ENCODE measurements around the gene JMJD1C. TPM values are rescaled to one million over a fixed set of nuclear protein-coding genes. Genes with fewer than 3 reads are reported as not detected.
"Not testable (repeated sequence)": the region's sequence is repeated elsewhere in the genome, so short reads cannot be mapped to it uniquely, and the experiment has no call there.

JMJD1C gene
- total RNA-seq, 1 experiment from 2014 or later, result 89.7 TPM

GRCh38 chr10:63383141-63383540, 82.6 kb downstream of the JMJD1C start:
- no peak for DNase-seq
- no peak for TF ChIP-seq CTCF (IDR thresholded peaks at IDR 0.05; ENCODE audit: insufficient read depth in 1 of 2, low read depth in 1 of 2, low read length in 1 of 2, severe bottlenecking in 1 of 2, unreplicated experiment in 1 of 2)
- no TSS peak for BruUV-seq (replicated peaks)
- no peak overlapping the region for H3K27ac Mint-ChIP-seq (ENCODE audit: unreplicated experiment)
- ChIA-PET POLR2A (no interaction called here), CTCF (no interaction called here)
- no peaks in the 10 kb centered on the region for H3K9me3 Mint-ChIP-seq (ENCODE audit: unreplicated experiment)
- H3K4me1 ChIP-seq, result no peaks in the 10 kb centered on the region
- intact Hi-C loops (cut with micrococcal nuclease; ENCODE audit: unreplicated experiment), result no loop called here
- peaks cover under 1% of the 10 kb centered on the region for H3K4me1 Mint-ChIP-seq (ENCODE audit: low read depth, unreplicated experiment)
- no peaks in the 10 kb centered on the region for H3K27me3 ChIP-seq (replicated peaks; ENCODE audit: control insufficient read depth, insufficient read depth, low read length)
- no peak overlapping the region for H3K4me3 Mint-ChIP-seq (ENCODE audit: unreplicated experiment)
- H3K4me3 ChIP-seq (ENCODE audit: low read depth, low read length), result no peak overlapping the region
- H3K36me3 Mint-ChIP-seq (ENCODE audit: insufficient read depth, unreplicated experiment), result no peaks in the 10 kb centered on the region
- H3K36me3 ChIP-seq (ENCODE audit: control insufficient read depth, insufficient read depth, low read length), result no peaks in the 10 kb centered on the region
- H3K27me3 Mint-ChIP-seq (ENCODE audit: insufficient read depth, unreplicated experiment), result no peaks in the 10 kb centered on the region
- H3K9me3 ChIP-seq, result no peaks in the 10 kb centered on the region

- Histone ChIP-seq H3K27me3 (replicated peaks; ENCODE audit: control insufficient read depth, insufficient read depth, low read length) (no peaks in the 10 kb centered on the region), H3K36me3 (ENCODE audit: control insufficient read depth, insufficient read depth, low read length) (no peaks in the 10 kb centered on the region; the same call in 1 of the 2 replicates), H3K4me3 (ENCODE audit: low read depth, low read length) (no peak overlapping the region), H3K4me1 (no peaks in the 10 kb centered on the region), H3K9me3 (no peaks in the 10 kb centered on the region)
- no peak overlapping the region for H3K4me3 Mint-ChIP-seq (ENCODE audit: unreplicated experiment)
- no peak for TF ChIP-seq CTCF (IDR thresholded peaks at IDR 0.05; ENCODE audit: insufficient read depth in 1 of 2, low read depth in 1 of 2, low read length in 1 of 2, severe bottlenecking in 1 of 2, unreplicated experiment in 1 of 2)
- BruUV-seq (replicated peaks), result no TSS peak
- H3K9me3 Mint-ChIP-seq (ENCODE audit: unreplicated experiment), result no peaks in the 10 kb centered on the region
- H3K27me3 Mint-ChIP-seq (ENCODE audit: insufficient read depth, unreplicated experiment), result no peaks in the 10 kb centered on the region
- DNase-seq, result no peak
- H3K4me1 Mint-ChIP-seq (ENCODE audit: low read depth, unreplicated experiment), result no peaks in the 10 kb centered on the region
- ChIA-PET POLR2A (no interaction called here), CTCF (no interaction called here)
- intact Hi-C loops (cut with micrococcal nuclease; ENCODE audit: unreplicated experiment), result no loop called here
- peaks cover 2% of the 10 kb centered on the region for H3K36me3 Mint-ChIP-seq (ENCODE audit: insufficient read depth, unreplicated experiment)
- no peak overlapping the region for H3K27ac Mint-ChIP-seq (ENCODE audit: unreplicated experiment)
Measured at GRCh38 chr10:63382066-63382465, 83.7 kb downstream of the JMJD1C start.

GRCh38 chr10:63377305-63377661, 88.5 kb downstream of the JMJD1C start:
- H3K27ac Mint-ChIP-seq (ENCODE audit: unreplicated experiment); H3K9me3 ChIP-seq; CTCF ChIA-PET; H3K4me1 Mint-ChIP-seq (ENCODE audit: low read depth, unreplicated experiment); intact Hi-C loops (cut with micrococcal nuclease; ENCODE audit: unreplicated experiment); POLR2A ChIA-PET; H3K4me3 Mint-ChIP-seq (ENCODE audit: unreplicated experiment); BruUV-seq (replicated peaks); DNase-seq; H3K27me3 Mint-ChIP-seq (ENCODE audit: insufficient read depth, unreplicated experiment); H3K9me3 Mint-ChIP-seq (ENCODE audit: unreplicated experiment); H3K36me3 ChIP-seq (ENCODE audit: control insufficient read depth, insufficient read depth, low read length); H3K4me1 ChIP-seq; H3K27me3 ChIP-seq (replicated peaks; ENCODE audit: control insufficient read depth, insufficient read depth, low read length); H3K4me3 ChIP-seq (ENCODE audit: low read depth, low read length): not testable (repeated sequence)
- peaks cover 15% of the 10 kb centered on the region for H3K36me3 Mint-ChIP-seq (ENCODE audit: insufficient read depth, unreplicated experiment)

Data from Caco-2 (cell line).